Activated T-cell treated with anti-CD3 and anti-CD28 coated beads for 24 hours (primary cell): ENCODE data around the gene FIBCD1.

Experiments
- DNase-seq: peaks from one replicate; pipeline ENCODE4 v3.0.0-alpha.2; 2020; ENCODE audit warnings: low read depth

Gene FIBCD1

GRCh38 chr9:130906735-130907416 is 32.2 kb downstream of the FIBCD1 start:
- no peak for DNase-seq

GRCh38 chr9:130905902-130906734 is 32.9 kb downstream of the FIBCD1 start:
- no peak for DNase-seq

GRCh38 chr9:130905125-130905901 is 33.7 kb downstream of the FIBCD1 start:
- no peak for DNase-seq

- no peak for DNase-seq
Measured at GRCh38 chr9:130904070-130905044, 34.7 kb downstream of the FIBCD1 start.

- DNase-seq, result no peak
Measured at GRCh38 chr9:130903194-130904069, 35.6 kb downstream of the FIBCD1 start.

GRCh38 chr9:130902204-130903185 is 36.6 kb downstream of the FIBCD1 start:
- DNase-seq, result no peak

- no peak for DNase-seq
Measured at GRCh38 chr9:130901498-130902203, 37.4 kb downstream of the FIBCD1 start.

- DNase-seq, result no peak
Measured at GRCh38 chr9:130900701-130901497, 38.1 kb downstream of the FIBCD1 start.

GRCh38 chr9:130899051-130899748 is 39.8 kb downstream of the FIBCD1 start:
- DNase-seq, result no peak

GRCh38 chr9:130898552-130898852 is 40.5 kb downstream of the FIBCD1 start:
- no peak for DNase-seq

- no peak for DNase-seq
Measured at GRCh38 chr9:130897848-130898551, 41.0 kb downstream of the FIBCD1 start.

- no peak for DNase-seq
Measured at GRCh38 chr9:130897105-130897751, 41.8 kb downstream of the FIBCD1 start.

- DNase-seq, result no peak
Measured at GRCh38 chr9:130896233-130897014, 42.6 kb downstream of the FIBCD1 start, which contains the start of gene QRFP. Gene QRFP (minus strand): TSS chr9:130896812. CDS start chr9:130893838, 2,974 bp downstream.

GRCh38 chr9:130895481-130896232 is 43.4 kb downstream of the FIBCD1 start:
- no peak for DNase-seq
